GM21737 (cell line): ENCODE measurements around the gene CUX1.
"Not testable (repeated sequence)": the region's sequence is repeated elsewhere in the genome, so short reads cannot be mapped to it uniquely, and the experiment has no call there.

Experiments used
- ATAC-seq: cut with Tn5 transposase; IDR thresholded peaks from one replicate; pipeline ENCODE4 v1.9.1; 2021; ENCODE audit warnings: mild to moderate bottlenecking, moderate library complexity; ENCODE audit not compliant: unreplicated experiment

Gene CUX1

GRCh38 chr7:102222445-102222844, 405.0 kb downstream of the CUX1 start:
- no peak for ATAC-seq

- ATAC-seq: no peak
Observed at GRCh38 chr7:102223184-102223583, 405.8 kb downstream of the CUX1 start.

- ATAC-seq: no peak
Observed at GRCh38 chr7:102225025-102225424, 407.6 kb downstream of the CUX1 start.

GRCh38 chr7:102227371-102227770, 409.9 kb downstream of the CUX1 start:
- ATAC-seq: no peak

- ATAC-seq: no peak
Observed at GRCh38 chr7:102228935-102229334, 411.5 kb downstream of the CUX1 start.

GRCh38 chr7:102230162-102230561, 412.7 kb downstream of the CUX1 start:
- not testable (repeated sequence) for ATAC-seq

- no peak for ATAC-seq
Observed at GRCh38 chr7:102230593-102230992, 413.2 kb downstream of the CUX1 start.

- ATAC-seq: no peak
Observed at GRCh38 chr7:102232611-102233286, 415.3 kb downstream of the CUX1 start.

- no peak for ATAC-seq
Observed at GRCh38 chr7:102234131-102234530, 416.7 kb downstream of the CUX1 start.

GRCh38 chr7:102234801-102235550, 417.6 kb downstream of the CUX1 start:
- no peak for ATAC-seq

GRCh38 chr7:102236102-102236501, 418.7 kb downstream of the CUX1 start:
- ATAC-seq: no peak

GRCh38 chr7:102236592-102237287, 419.3 kb downstream of the CUX1 start:
- ATAC-seq: no peak

- no peak for ATAC-seq
Observed at GRCh38 chr7:102239206-102239820, 421.9 kb downstream of the CUX1 start.

- no peak for ATAC-seq
Observed at GRCh38 chr7:102241431-102241830, 424.0 kb downstream of the CUX1 start.

- ATAC-seq: no peak
Observed at GRCh38 chr7:102244601-102245000, 427.2 kb downstream of the CUX1 start.

- ATAC-seq: no peak
Observed at GRCh38 chr7:102248081-102248455, 430.6 kb downstream of the CUX1 start.

GRCh38 chr7:102248456-102249395, 431.3 kb downstream of the CUX1 start:
- no peak for ATAC-seq

- ATAC-seq: no peak
Observed at GRCh38 chr7:102251531-102252365, 434.3 kb downstream of the CUX1 start.

GRCh38 chr7:102252366-102252982, 435.0 kb downstream of the CUX1 start:
- no peak for ATAC-seq
